Endothelial cell of umbilical vein (primary cell): Measurements from ENCODE around the gene CYP51A1. TPM values are rescaled to one million over a fixed set of nuclear protein-coding genes. Genes with fewer than 3 reads are reported as not detected.

Source experiments
- BruUV-seq: library from RNA; stranded (reverse); fragments of 400-500 nt; replicated peaks from 2 replicates; lab custom pipeline; 2021; lab: Mats Ljungman, UMichigan
- CTCF ChIA-PET: fragments of 300-600, 350-600 bp; sonication (Branson Sonifier 250); formaldehyde crosslinking; loops from one replicate; lab custom pipeline; 2021; ENCODE audit warnings: antibody characterized with exemption, inconsistent platforms; lab: Charles Lee
- POLR2A ChIA-PET: fragments of 300-600, 350-600 bp; sonication (Branson Sonifier 250); formaldehyde crosslinking; loops from one replicate; lab custom pipeline; 2021; ENCODE audit warnings: antibody characterized with exemption, inconsistent platforms; lab: Charles Lee
- DNase-seq: peaks from one replicate; pipeline ENCODE4 v3.0.0-alpha.2; 2011; ENCODE audit warnings: low read depth, low spot score
- FAIRE-seq: peaks from 2 replicates; lab custom pipeline; 2011; peaks lifted over from hg19 to GRCh38; lab: Jason Lieb, UNC
- H2AFZ ChIP-seq: 2 replicates; pipeline ENCODE4 v1.6.0; 2012; ENCODE audit warnings: low read depth, low read length, control low read depth, inconsistent platforms
- H3K27ac ChIP-seq: 2 replicates; pipeline ENCODE4 v1.5.1; 2011; ENCODE audit warnings: low read depth, mild to moderate bottlenecking, control low read depth, low read length, moderate library complexity; ENCODE audit not compliant: insufficient read depth
- H3K27me3 ChIP-seq, 2 experiments: 2 replicates each; pipeline versions ENCODE4 v1.6.0 to v1.6.1; 2011; ENCODE audit warnings: low read length in 2 of 2, mixed read lengths in 1 of 2; ENCODE audit not compliant: control insufficient read depth in 2 of 2, insufficient read depth in 2 of 2
- H3K36me3 ChIP-seq, 2 experiments: 2 replicates in 1 of 2; 3 replicates in 1 of 2; pipeline ENCODE4 v1.5.1; 2011; ENCODE audit warnings: low read length in 2 of 2, mild to moderate bottlenecking in 1 of 2, moderate library complexity in 1 of 2; ENCODE audit not compliant: control insufficient read depth in 2 of 2, insufficient read depth in 2 of 2; ENCODE audit errors: extremely low read depth in 1 of 2
- H3K4me1 ChIP-seq: 3 replicates; pipeline ENCODE4 v1.5.1; 2011; ENCODE audit warnings: mild to moderate bottlenecking, low read length; ENCODE audit not compliant: control insufficient read depth, insufficient read depth; ENCODE audit errors: extremely low read depth
- H3K4me2 ChIP-seq: 2 replicates; pipeline ENCODE4 v1.6.1; 2011; ENCODE audit warnings: low read length, control low read depth, mixed read lengths; ENCODE audit not compliant: insufficient read depth
- H3K4me3 ChIP-seq, 3 experiments: fragments of 200-600 bp in 1 of 3; sonication (generic), shearing (Covaris generic) in 1 of 3; replicated peaks in 1 of 3; 2 replicates each; pipeline ENCODE4 v1.5.1; 2011 to 2016; ENCODE audit warnings: control low read depth in 3 of 3, low read length in 3 of 3, mild to moderate bottlenecking in 2 of 3, inconsistent platforms in 1 of 3, low read depth in 1 of 3, moderate library complexity in 1 of 3; ENCODE audit not compliant: insufficient read depth in 1 of 3
- H3K79me2 ChIP-seq: 2 replicates; pipeline ENCODE4 v1.6.0; 2012; ENCODE audit warnings: low read length, inconsistent platforms; ENCODE audit not compliant: control insufficient read depth, insufficient read depth
- H3K9ac ChIP-seq: replicated peaks from 2 replicates; pipeline ENCODE3; 2011; ENCODE audit warnings: low read length, control low read depth; ENCODE audit not compliant: insufficient read depth; ENCODE audit errors: extremely low read depth
- H3K9me1 ChIP-seq: replicated peaks from 3 replicates; pipeline ENCODE4 v1.6.0; 2011; ENCODE audit warnings: mild to moderate bottlenecking, low read length; ENCODE audit not compliant: control insufficient read depth, insufficient read depth; ENCODE audit errors: extremely low read depth
- H3K9me3 ChIP-seq: replicated peaks from 2 replicates; pipeline ENCODE4 v1.5.1; 2012; ENCODE audit warnings: low read length, inconsistent platforms; ENCODE audit not compliant: control insufficient read depth, insufficient read depth
- H4K20me1 ChIP-seq: replicated peaks from 2 replicates; pipeline ENCODE3; 2011; ENCODE audit warnings: mild to moderate bottlenecking, low read length; ENCODE audit not compliant: control insufficient read depth, insufficient read depth; ENCODE audit errors: extremely low read depth
- CTCF ChIP-seq, 2 donors: IDR thresholded peaks; 1 replicate in 1 of 2; 2 replicates in 1 of 2; pipeline ENCODE4 v1.5.1; 2011; ENCODE audit warnings: low read length in 2 of 2, mild to moderate bottlenecking in 2 of 2, moderate library complexity in 2 of 2, control low read depth in 1 of 2, inconsistent platforms in 1 of 2, low read depth in 1 of 2; ENCODE audit not compliant: insufficient read depth in 1 of 2; ENCODE audit errors: extremely low read depth in 1 of 2
- EZH2 ChIP-seq: IDR thresholded peaks from 2 replicates; pipeline ENCODE4 v1.6.1; 2012; ENCODE audit warnings: borderline replicate concordance, low read depth, mild to moderate bottlenecking, moderate library complexity, low read length, inconsistent platforms; ENCODE audit not compliant: severe bottlenecking
- FOS ChIP-seq: IDR thresholded peaks from 2 replicates; pipeline ENCODE4 v1.6.1; 2011; ENCODE audit warnings: mild to moderate bottlenecking, low read length, moderate library complexity, borderline replicate concordance; ENCODE audit not compliant: insufficient read depth
- GATA2 ChIP-seq: IDR thresholded peaks from 2 replicates; pipeline ENCODE4 v1.7.0; 2011; ENCODE audit warnings: low read depth, mild to moderate bottlenecking, moderate library complexity, mixed read lengths, low read length; ENCODE audit not compliant: insufficient read length, insufficient read depth
- JUN ChIP-seq: IDR thresholded peaks from 2 replicates; pipeline ENCODE4 v1.6.1; 2011; ENCODE audit warnings: borderline replicate concordance, low read depth; ENCODE audit not compliant: insufficient read length, insufficient read depth
- MYC ChIP-seq: IDR thresholded peaks from one replicate; pipeline ENCODE4 v1.6.1; 2011; ENCODE audit warnings: mild to moderate bottlenecking, low read depth, low read length
- POLR2A ChIP-seq: IDR thresholded peaks from 2 replicates; pipeline ENCODE4 v1.6.1; 2012; ENCODE audit warnings: low read depth, mild to moderate bottlenecking, control low read depth, low read length
- POLR2AphosphoS5 ChIP-seq: IDR thresholded peaks from 2 replicates; pipeline ENCODE4 v1.6.1; 2012; ENCODE audit warnings: low read depth, mild to moderate bottlenecking, control low read depth, low read length, moderate library complexity; ENCODE audit not compliant: insufficient read depth
- dilution Hi-C: fragments of 300-500 bp; cut with MboI; formaldehyde crosslinking; loops from one replicate; pipeline ENCODE4 v1.15.0; 2019; ENCODE audit warnings: low sequenced_read_pairs; ENCODE audit not compliant: extremely low pct_ligation_motif_present
- intact Hi-C: fragments of 100-400 bp; cut with micrococcal nuclease; formaldehyde crosslinking; loops from one replicate; pipeline ENCODE4 v1.10.0; 2022
- polyA plus RNA-seq, 4 experiments: library from polyadenylated mRNA; depleted of rRNA in 3 of 4; stranded (reverse) in 3 of 4; unstranded in 1 of 4; fragments of >200 nt; gene quantifications; 2 replicates each; pipeline versions ENCODE4 v1.2.1 to v1.2.3, GENCODE V29; 2011 to 2012; ENCODE audit warnings: missing spikeins in 1 of 4
- total RNA-seq: library from RNA; stranded (reverse); gene quantifications from 2 replicates; pipeline ENCODE4 v1.2.3, GENCODE V29; 2021
- TF ChIP-seq, protein P1 (sequence below): IDR thresholded peaks from 2 replicates; pipeline ENCODE4 v1.6.1; 2011; ENCODE audit not compliant: insufficient read depth, insufficient read length

CYP51A1 gene
- total and polyA plus RNA-seq, 2 donors (not counting 3 experiments of a cell fraction or from before 2014, with no cell fraction given) = 16.5 to 119 TPM

DNA sequence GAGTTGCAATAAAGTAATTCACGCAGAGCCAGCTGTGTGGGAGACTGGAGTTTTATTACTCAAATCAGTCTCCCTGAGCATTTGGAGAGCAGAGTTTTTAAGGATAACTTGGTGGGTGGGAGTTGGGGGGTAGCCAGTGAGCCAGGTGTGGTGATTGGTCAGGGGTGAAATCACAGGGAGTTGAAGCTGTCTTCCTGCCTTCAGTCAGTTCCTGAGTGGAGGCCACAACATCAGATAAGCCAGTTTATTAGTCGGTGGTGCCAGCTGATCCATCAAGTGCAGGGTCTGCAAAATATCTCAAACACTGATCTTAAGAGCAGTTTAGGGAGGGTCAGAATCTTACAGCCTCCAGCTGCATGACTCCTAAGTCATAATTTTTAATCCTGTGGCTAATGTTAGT lies 3.3 kb upstream of the CYP51A1 start:
- H3K4me1 ChIP-seq = peaks cover 3% of the 10 kb centered on the region
- no peak overlapping the region for H3K4me3 ChIP-seq
- intact Hi-C loops = loop anchor here (10.0 kb wide), 1 partner anchor 107 kb away; the partner anchor contains the start of genes ANKIB1 and KRIT1
- no peaks in the 10 kb centered on the region for H3K9me1 ChIP-seq
- H3K27me3 ChIP-seq = no peaks in the 10 kb centered on the region
- no peaks in the 10 kb centered on the region for H4K20me1 ChIP-seq
- no peaks in the 10 kb centered on the region for H3K9me3 ChIP-seq
- BruUV-seq = no TSS peak
- no peak overlapping the region for H3K9ac ChIP-seq
- FAIRE-seq (no peak), DNase-seq (no peak)
- no peak for TF ChIP-seq MYC
- TF ChIP-seq FOS = no peak
- TF ChIP-seq GATA2 = no peak
- TF ChIP-seq, protein P1, sequence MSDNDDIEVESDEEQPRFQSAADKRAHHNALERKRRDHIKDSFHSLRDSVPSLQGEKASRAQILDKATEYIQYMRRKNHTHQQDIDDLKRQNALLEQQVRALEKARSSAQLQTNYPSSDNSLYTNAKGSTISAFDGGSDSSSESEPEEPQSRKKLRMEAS = no peak
- no peak for TF ChIP-seq POLR2A
- TF ChIP-seq JUN = no peak
- no peak for TF ChIP-seq CTCF (IDR thresholded peaks at IDR 0.05; ENCODE audit: extremely low read depth in 1 of 2, insufficient read depth in 1 of 2, low read depth in 1 of 2, low read length in 2 of 2)
- TF ChIP-seq EZH2 = no peak
- no peak for TF ChIP-seq POLR2AphosphoS5
- ChIA-PET CTCF (interaction anchor here (1.0 kb wide), 2 partner anchors 12 to 42 kb away, joined by 3 read pairs; partner anchors contain the start of gene LRRD1), POLR2A (interaction anchor here (0.7 kb wide), 1 partner anchor 197 kb away, joined by 3 read pairs; the partner anchor contains the start of gene AKAP9)
- peak overlapping the region; percentile 21 for H2AFZ ChIP-seq
- no peak overlapping the region for H3K27ac ChIP-seq
- dilution Hi-C loops = no loop called here
- H3K79me2 ChIP-seq = peaks cover 17% of the 10 kb centered on the region
- no peak overlapping the region for H3K4me2 ChIP-seq
- no peaks in the 10 kb centered on the region for H3K36me3 ChIP-seq
